HepG2 (cell line): ENCODE data around the gene ARHGAP30. TPM values are rescaled to one million over a fixed set of nuclear protein-coding genes. Genes with fewer than 3 reads are reported as not detected.

Experiments used
- CHD4 ChIP-seq: fragments of 200-600 bp; sonication (generic); IDR thresholded peaks from 2 replicates; pipeline ENCODE4 v1.7.0; 2017; ENCODE audit warnings: mild to moderate bottlenecking, low read length, borderline replicate concordance
- ELF1 ChIP-seq: sonication (generic); formaldehyde crosslinking; IDR thresholded peaks from 2 replicates; pipeline ENCODE4 v1.4.0; 2020; ENCODE audit warnings: missing genetic modification reagents
- GABPB1 ChIP-seq: IDR thresholded peaks from 2 replicates; pipeline ENCODE4 v1.6.1; 2016; ENCODE audit warnings: mild to moderate bottlenecking, missing genetic modification reagents, moderate library complexity, missing compliant biosample characterization
- KDM5A ChIP-seq: fragments of 200-600 bp; sonication (generic); IDR thresholded peaks from 2 replicates; pipeline ENCODE4 v1.7.0; 2018; ENCODE audit warnings: antibody characterized with exemption, mild to moderate bottlenecking, low read length, borderline replicate concordance
- KLF11 ChIP-seq: IDR thresholded peaks from 2 replicates; pipeline ENCODE4 v1.6.1; 2016; ENCODE audit warnings: missing compliant biosample characterization
- MEIS2 ChIP-seq: sonication (generic); formaldehyde crosslinking; IDR thresholded peaks from 2 replicates; pipeline ENCODE4 v1.9.0; 2021; ENCODE audit warnings: mild to moderate bottlenecking, missing genetic modification reagents
- NR2C2 ChIP-seq: sonication (generic); formaldehyde crosslinking; IDR thresholded peaks from 2 replicates; pipeline ENCODE4 v1.4.0; 2020; ENCODE audit warnings: missing genetic modification reagents, mild to moderate bottlenecking, moderate library complexity, borderline replicate concordance
- PHF20 ChIP-seq: sonication (generic); formaldehyde crosslinking; IDR thresholded peaks from 2 replicates; pipeline ENCODE4 v1.5.0; 2020; ENCODE audit warnings: mild to moderate bottlenecking, missing genetic modification reagents
- U2AF1 ChIP-seq: fragments of 200-400 bp; formaldehyde crosslinking; optimal IDR thresholded peaks from 2 replicates; pipeline ENCODE3; 2017; ENCODE audit warnings: mild to moderate bottlenecking, low read depth, low read length
- ZGPAT ChIP-seq: IDR thresholded peaks from 2 replicates; pipeline ENCODE4 v1.6.1; 2016; ENCODE audit warnings: mild to moderate bottlenecking
- ZNF143 ChIP-seq: sonication (generic); formaldehyde crosslinking; IDR thresholded peaks from 2 replicates; pipeline ENCODE4 v1.4.0; 2020; ENCODE audit warnings: missing genetic modification reagents
- ZNF549 ChIP-seq: sonication (generic); formaldehyde crosslinking; IDR thresholded peaks from 2 replicates; pipeline ENCODE4 v1.5.0; 2020; ENCODE audit warnings: missing genetic modification reagents
- ZNF7 ChIP-seq: IDR thresholded peaks from 2 replicates; pipeline ENCODE4 v1.6.1; 2016; ENCODE audit warnings: missing biosample characterization, missing genetic modification reagents
- ZNF790 ChIP-seq: sonication (generic); formaldehyde crosslinking; IDR thresholded peaks from 2 replicates; pipeline ENCODE4 v1.8.0; 2022; ENCODE audit warnings: missing genetic modification reagents, mild to moderate bottlenecking, borderline replicate concordance
- polyA plus RNA-seq, 8 experiments: library from polyadenylated mRNA; depleted of rRNA in 3 of 8; stranded (reverse) in 7 of 8; unstranded in 1 of 8; fragments of >200 nt; fragmentation: Illumina TruSeq in 4 of 8; extraction: Trizol in 4 of 8; gene quantifications; 2 replicates each; pipeline versions ENCODE4 v1.2.1 to v1.2.3, GENCODE V29; 2011 to 2016; ENCODE audit warnings: low read depth in 4 of 8, missing spikeins in 1 of 8, mixed read lengths in 1 of 8; ENCODE audit not compliant: insufficient read depth in 1 of 8
- total RNA-seq, 5 experiments: library from RNA; depleted of rRNA; stranded (reverse); fragments of >200 nt; fragmentation: Illumina TruSeq; extraction: Trizol; gene quantifications; 2 replicates each; pipeline ENCODE4 v1.2.3, GENCODE V29; 2016; ENCODE audit warnings: low read depth in 1 of 5
- TF ChIP-seq, protein P1 (sequence below): sonication (generic); formaldehyde crosslinking; conservative IDR thresholded peaks from 2 replicates; pipeline ENCODE4 v1.8.0; 2022; ENCODE audit warnings: mild to moderate bottlenecking, moderate library complexity, missing genetic modification reagents
- TF ChIP-seq, protein P2 (sequence below): IDR thresholded peaks from 2 replicates; pipeline ENCODE4 v1.6.1; 2018; ENCODE audit warnings: missing genetic modification reagents, mild to moderate bottlenecking, missing compliant biosample characterization

The ARHGAP30 gene
- total and polyA plus RNA-seq, 2 of the 13 experiments (the other 11 are each of a cell fraction or from before 2014, with no cell fraction given), result 0.13 to 0.20 TPM

GRCh38 chr1:161045736-161046604 is 23.7 kb downstream of the ARHGAP30 start, which contains the start of gene USF1 (continued):
- TF ChIP-seq KLF11 (CRISPR knock-in tag), result no peak
- TF ChIP-seq KDM5A, result peak; percentile 73
- no peak for TF ChIP-seq ZNF790 (CRISPR knock-in tag)
- peak; percentile 71 for TF ChIP-seq ZNF143 (CRISPR knock-in tag)
- peak; percentile 73 for TF ChIP-seq PHF20 (CRISPR knock-in tag)
- TF ChIP-seq ZNF549 (CRISPR knock-in tag), result no peak
- no peak for TF ChIP-seq ZNF7 (CRISPR knock-in tag)
- TF ChIP-seq GABPB1 (CRISPR knock-in tag), result peak; percentile 97
- TF ChIP-seq ELF1 (CRISPR knock-in tag), result peak; percentile 93
- TF ChIP-seq, protein P1, sequence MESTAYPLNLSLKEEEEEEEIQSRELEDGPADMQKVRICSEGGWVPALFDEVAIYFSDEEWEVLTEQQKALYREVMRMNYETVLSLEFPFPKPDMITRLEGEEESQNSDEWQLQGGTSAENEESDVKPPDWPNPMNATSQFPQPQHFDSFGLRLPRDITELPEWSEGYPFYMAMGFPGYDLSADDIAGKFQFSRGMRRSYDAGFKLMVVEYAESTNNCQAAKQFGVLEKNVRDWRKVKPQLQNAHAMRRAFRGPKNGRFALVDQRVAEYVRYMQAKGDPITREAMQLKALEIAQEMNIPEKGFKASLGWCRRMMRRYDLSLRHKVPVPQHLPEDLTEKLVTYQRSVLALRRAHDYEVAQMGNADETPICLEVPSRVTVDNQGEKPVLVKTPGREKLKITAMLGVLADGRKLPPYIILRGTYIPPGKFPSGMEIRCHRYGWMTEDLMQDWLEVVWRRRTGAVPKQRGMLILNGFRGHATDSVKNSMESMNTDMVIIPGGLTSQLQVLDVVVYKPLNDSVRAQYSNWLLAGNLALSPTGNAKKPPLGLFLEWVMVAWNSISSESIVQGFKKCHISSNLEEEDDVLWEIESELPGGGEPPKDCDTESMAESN (CRISPR knock-in tag), result 0 out of 2 replicates have a peak, but pooled peaks have one; percentile 5
- peak; percentile 60; the same call in 1 of the 2 replicates for TF ChIP-seq ZGPAT
- TF ChIP-seq, protein P2, sequence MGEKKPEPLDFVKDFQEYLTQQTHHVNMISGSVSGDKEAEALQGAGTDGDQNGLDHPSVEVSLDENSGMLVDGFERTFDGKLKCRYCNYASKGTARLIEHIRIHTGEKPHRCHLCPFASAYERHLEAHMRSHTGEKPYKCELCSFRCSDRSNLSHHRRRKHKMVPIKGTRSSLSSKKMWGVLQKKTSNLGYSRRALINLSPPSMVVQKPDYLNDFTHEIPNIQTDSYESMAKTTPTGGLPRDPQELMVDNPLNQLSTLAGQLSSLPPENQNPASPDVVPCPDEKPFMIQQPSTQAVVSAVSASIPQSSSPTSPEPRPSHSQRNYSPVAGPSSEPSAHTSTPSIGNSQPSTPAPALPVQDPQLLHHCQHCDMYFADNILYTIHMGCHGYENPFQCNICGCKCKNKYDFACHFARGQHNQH (CRISPR knock-in tag), result 0 out of 2 replicates have a peak, but pooled peaks have one; percentile 18
- peak; percentile 36; the same call in 1 of the 2 replicates for TF ChIP-seq MEIS2
- TF ChIP-seq CHD4, result no peak
- peak; percentile 10 for TF ChIP-seq U2AF1
- TF ChIP-seq NR2C2, result peak; percentile 35; the same call in 1 of the 2 replicates
